Heart left ventricle (tissue), 13 donors: ENCODE results near the gene TFPI2.

ENCODE experiments used
- POLR2A ChIP-seq, 2 donors: fragments of 450-650 bp; IDR thresholded peaks; one replicate each; pipeline ENCODE4 v1.6.1; 2017; ENCODE audit warnings: antibody characterized with exemption in 2 of 2, mild to moderate bottlenecking in 2 of 2, moderate library complexity in 2 of 2
- TF ChIP-seq, protein P1 (sequence below), 12 donors: fragments of 200-600 bp; sonication (generic) in 4 of 12; IDR thresholded peaks; one replicate each; pipeline versions ENCODE4 v1.5.0 to v1.8.0; 2018 to 2022; ENCODE audit warnings: antibody characterized with exemption in 12 of 12, mild to moderate bottlenecking in 5 of 12
- donor health status: ischemic (EF 13 %, LVEDD 7.1; RV severe dilation, severe dysfunction).
- donor health status: DM: no; HTN: yes; CAD: no.
- donor health status: DM: no; HTN: no; CAD: no.
- donor health status: ischemic (EF 25% LVEDD 6.9; RV normal size, moderate dysfunction).
- donor health status: ischemic (EF 25% LVEDD 5.7; RV mildly dilated, moderate dysfunction).
- donor health status: ischemic (EF 35%, LVEDD 5.7; RV mildly dilated, moderate dysfunction).
- donor health status: nonischemic (EF 11% LVEDD 7.7; RV severe dilation, severe dysfunction).
- donor health status: DM: yes; HTN: yes; CAD: no.
- donor health status: PGD.
- donor health status: ischemic (EF 29% LVEDD 5.4; RV normal size, mild dysfunction).
- donor health status: nonischemic (EF 23%, LVEDD 6.1; RV moderate dilation, normal function).

GRCh38 chr7:93873998-93874574 is 16.5 kb downstream of the TFPI2 start:
- TF ChIP-seq, protein P1, sequence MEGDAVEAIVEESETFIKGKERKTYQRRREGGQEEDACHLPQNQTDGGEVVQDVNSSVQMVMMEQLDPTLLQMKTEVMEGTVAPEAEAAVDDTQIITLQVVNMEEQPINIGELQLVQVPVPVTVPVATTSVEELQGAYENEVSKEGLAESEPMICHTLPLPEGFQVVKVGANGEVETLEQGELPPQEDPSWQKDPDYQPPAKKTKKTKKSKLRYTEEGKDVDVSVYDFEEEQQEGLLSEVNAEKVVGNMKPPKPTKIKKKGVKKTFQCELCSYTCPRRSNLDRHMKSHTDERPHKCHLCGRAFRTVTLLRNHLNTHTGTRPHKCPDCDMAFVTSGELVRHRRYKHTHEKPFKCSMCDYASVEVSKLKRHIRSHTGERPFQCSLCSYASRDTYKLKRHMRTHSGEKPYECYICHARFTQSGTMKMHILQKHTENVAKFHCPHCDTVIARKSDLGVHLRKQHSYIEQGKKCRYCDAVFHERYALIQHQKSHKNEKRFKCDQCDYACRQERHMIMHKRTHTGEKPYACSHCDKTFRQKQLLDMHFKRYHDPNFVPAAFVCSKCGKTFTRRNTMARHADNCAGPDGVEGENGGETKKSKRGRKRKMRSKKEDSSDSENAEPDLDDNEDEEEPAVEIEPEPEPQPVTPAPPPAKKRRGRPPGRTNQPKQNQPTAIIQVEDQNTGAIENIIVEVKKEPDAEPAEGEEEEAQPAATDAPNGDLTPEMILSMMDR (IDR thresholded peaks at IDR 0.05) = no peak
- no peak for TF ChIP-seq POLR2A (IDR thresholded peaks at IDR 0.05)
